OCI-LY3 (cell line): ENCODE results near the gene ZP3.
"Not testable (repeated sequence)": the region's sequence is repeated elsewhere in the genome, so short reads cannot be mapped to it uniquely, and the experiment has no call there.

Experiments used
- H2AFZ ChIP-seq: fragments of 200-600, 300-600 bp; shearing (Covaris generic); 2 replicates; pipeline ENCODE4 v1.6.0; 2014; ENCODE audit warnings: antibody characterized with exemption, low read depth, low read length
- H3K27ac ChIP-seq: fragments of 200-600, 300-600 bp; sonication (generic); 2 replicates; pipeline ENCODE4 v1.5.1; 2014; ENCODE audit warnings: mild to moderate bottlenecking, low read length, moderate library complexity, mixed read lengths
- H3K27me3 ChIP-seq: fragments of 200-600, 300-600 bp; sonication (generic); 2 replicates; pipeline ENCODE4 v1.6.1; 2014; ENCODE audit warnings: low read depth, low read length, mixed read lengths
- H3K36me3 ChIP-seq: fragments of 200-600, 300-600 bp; sonication (generic); replicated peaks from 2 replicates; pipeline ENCODE3; 2014; ENCODE audit warnings: low read depth, low read length, mixed read lengths
- H3K4me1 ChIP-seq: fragments of 300-600, 200-600 bp; sonication (generic); 2 replicates; pipeline ENCODE4 v1.6.1; 2014; ENCODE audit warnings: low read length, mixed read lengths
- H3K4me2 ChIP-seq: fragments of 200-600, 300-600 bp; sonication (generic); 2 replicates; pipeline ENCODE4 v1.6.1; 2014; ENCODE audit warnings: low read length, mixed read lengths
- H3K4me3 ChIP-seq: fragments of 300-600, 200-600 bp; sonication (generic); 2 replicates; pipeline ENCODE4 v1.5.1; 2014; ENCODE audit warnings: antibody characterized with exemption, mild to moderate bottlenecking, low read length, moderate library complexity
- H3K79me2 ChIP-seq: fragments of 300-600, 200-600 bp; shearing (Covaris generic); 2 replicates; pipeline ENCODE4 v1.6.1; 2014; ENCODE audit warnings: mild to moderate bottlenecking, low read length, mixed read lengths
- H3K9ac ChIP-seq: fragments of 300-600, 200-600 bp; shearing (Covaris generic); 2 replicates; pipeline ENCODE4 v1.6.0; 2014; ENCODE audit warnings: mild to moderate bottlenecking, low read length, moderate library complexity
- H3K9me3 ChIP-seq: fragments of 200-600, 300-600 bp; shearing (Covaris generic); 2 replicates; pipeline ENCODE4 v1.6.1; 2014; ENCODE audit warnings: low read length, mixed read lengths; ENCODE audit not compliant: insufficient read depth
- H4K20me1 ChIP-seq: fragments of 200-600, 300-600 bp; sonication (generic); 2 replicates; pipeline ENCODE4 v1.6.1; 2016; ENCODE audit warnings: low read length, mixed read lengths; ENCODE audit not compliant: insufficient read depth
- CTCF ChIP-seq: fragments of 200-600, 300-600 bp; sonication (generic); IDR thresholded peaks from 2 replicates; pipeline ENCODE4 v1.5.1; 2014; ENCODE audit warnings: antibody characterized with exemption, low read length, low read depth
- EZH2phosphoT487 ChIP-seq: fragments of 200-600 bp; shearing (Covaris generic); IDR thresholded peaks from 2 replicates; pipeline ENCODE4 v1.6.1; 2018; ENCODE audit warnings: antibody characterized with exemption, mixed run types, low read depth

Gene ZP3

GRCh38 chr7:76409537-76409936, 15.2 kb upstream of the ZP3 start, which contains the start of gene SSC4D:
TSS of gene SSC4D (minus strand) at chr7:76409697. CDS start at chr7:76404439, 5,258 bp downstream.
- Histone ChIP-seq H3K4me2 (no peak within 1 kb of the TSS), H3K9ac (no peak within 1 kb of the TSS), H3K27ac (no peak within 1 kb of the TSS), H3K4me3 (no peak within 1 kb of the TSS), H3K27me3 (peaks cover 6% of the 10 kb centered on the region; the same call in 1 of the 2 replicates), H3K79me2 (no peaks in the 10 kb centered on the region), H3K36me3 (no peaks in the 10 kb centered on the region), H3K4me1 (no peaks in the 10 kb centered on the region; the same call in 1 of the 2 replicates), H3K9me3 (no peaks in the 10 kb centered on the region), H2AFZ (no peak within 1 kb of the TSS; the same call in 1 of the 2 replicates), H4K20me1 (no peaks in the 10 kb centered on the region)
- TF ChIP-seq EZH2phosphoT487 (no peak), CTCF (no peak)

- no peak for TF ChIP-seq EZH2phosphoT487
- TF ChIP-seq CTCF = no peak
- H3K4me2 ChIP-seq = no peak overlapping the region
- no peaks in the 10 kb centered on the region for H3K9me3 ChIP-seq
Observed at GRCh38 chr7:76411626-76412025, 13.1 kb upstream of the ZP3 start.

GRCh38 chr7:76412249-76412648, 12.5 kb upstream of the ZP3 start:
- Histone ChIP-seq H4K20me1 (no peaks in the 10 kb centered on the region), H3K9me3 (no peaks in the 10 kb centered on the region), H3K79me2 (no peaks in the 10 kb centered on the region), H3K27ac (no peak overlapping the region), H3K36me3 (no peaks in the 10 kb centered on the region), H3K4me2 (no peak overlapping the region), H3K4me1 (no peaks in the 10 kb centered on the region), H3K9ac (no peak overlapping the region), H2AFZ (no peak overlapping the region), H3K27me3 (peaks cover 6% of the 10 kb centered on the region; the same call in 1 of the 2 replicates), H3K4me3 (no peak overlapping the region)
- no peak for TF ChIP-seq CTCF
- TF ChIP-seq EZH2phosphoT487 = no peak

More at GRCh38 chr7:76411626-76412025, 13.1 kb upstream of the ZP3 start:
- no peak overlapping the region for H3K27ac ChIP-seq
- no peak overlapping the region for H2AFZ ChIP-seq
- peaks cover 6% of the 10 kb centered on the region; the same call in 1 of the 2 replicates for H3K27me3 ChIP-seq
- H3K4me1 ChIP-seq = no peaks in the 10 kb centered on the region
- no peaks in the 10 kb centered on the region for H4K20me1 ChIP-seq
- no peak overlapping the region for H3K4me3 ChIP-seq
- H3K9ac ChIP-seq = no peak overlapping the region
- no peaks in the 10 kb centered on the region for H3K79me2 ChIP-seq
- no peaks in the 10 kb centered on the region for H3K36me3 ChIP-seq

- not testable (repeated sequence) for H3K4me2 ChIP-seq, H3K9ac ChIP-seq, H3K9me3 ChIP-seq, H3K4me1 ChIP-seq, H2AFZ ChIP-seq, H3K36me3 ChIP-seq, H4K20me1 ChIP-seq, H3K79me2 ChIP-seq, H3K4me3 ChIP-seq, H3K27me3 ChIP-seq, H3K27ac ChIP-seq
Observed at GRCh38 chr7:76417654-76418310, 7.0 kb upstream of the ZP3 start.

GRCh38 chr7:76421097-76421496, 3.7 kb upstream of the ZP3 start:
- H3K9ac ChIP-seq, H4K20me1 ChIP-seq, H3K36me3 ChIP-seq, H2AFZ ChIP-seq, H3K4me3 ChIP-seq, H3K27ac ChIP-seq, H3K79me2 ChIP-seq, H3K9me3 ChIP-seq, H3K4me2 ChIP-seq, H3K4me1 ChIP-seq: not testable (repeated sequence)
- H3K27me3 ChIP-seq = peaks cover 18% of the 10 kb centered on the region
